Measurements from ENCODE around the gene RAPGEF2. TPM values are rescaled to one million over a fixed set of nuclear protein-coding genes. Genes with fewer than 3 reads are reported as not detected.

RAPGEF2 gene
- total and polyA plus RNA-seq, 2 of the 8 experiments (the other 6 are each of a cell fraction or from before 2014, with no cell fraction given) = 24.4 to 48.6 TPM

- Histone ChIP-seq H3K18ac (ENCODE audit: extremely low read depth, low read length) (peak overlapping the region; percentile 52; the same call in 1 of the 2 replicates), H3K4me1 (replicated peaks in 1 of 4; ENCODE audit: control insufficient read depth in 3 of 4, insufficient read depth in 4 of 4, low read length in 3 of 4) (peaks cover 3 to 8% (median 4%) of the 10 kb centered on the region in 4 experiments; a peak in 4 of 7 replicates), H2BK120ac (replicated peaks; ENCODE audit: low read depth, low read length) (no peak overlapping the region), H2BK15ac (ENCODE audit: low read length) (no peak overlapping the region), H2AK5ac (ENCODE audit: low read depth, low read length) (no peak overlapping the region), H2BK20ac (ENCODE audit: low read length) (no peak overlapping the region), H3K23me2 (ENCODE audit: low read depth, low read length) (peaks cover 15% of the 10 kb centered on the region; the same call in 1 of the 2 replicates), H3K23ac (ENCODE audit: insufficient read length) (no peak overlapping the region), H2BK5ac (ENCODE audit: low read depth, low read length) (peak overlapping the region; percentile 14; the same call in 1 of the 2 replicates), H3K36me3 (ENCODE audit: control insufficient read depth in 2 of 4, insufficient read depth in 4 of 4, low read length in 3 of 4) (no peaks in the 10 kb centered on the region), H4K5ac (ENCODE audit: insufficient read length, low read depth, low read length) (no peak overlapping the region), H3K27ac (ENCODE audit: low read depth, low read length) (no peak overlapping the region), H3K79me1 (ENCODE audit: low read depth, low read length) (no peaks in the 10 kb centered on the region), H4K91ac (replicated peaks; ENCODE audit: insufficient read length, low read length) (peak overlapping the region; percentile 44), H4K8ac (ENCODE audit: extremely low read depth, insufficient read depth, low read length) (no peak overlapping the region), H3K4ac (replicated peaks; ENCODE audit: insufficient read length, low read depth, low read length) (no peak overlapping the region), H4K20me1 (replicated peaks in 1 of 2; ENCODE audit: control insufficient read depth in 1 of 2, insufficient read depth in 2 of 2, low read length in 2 of 2) (peaks cover 15 to 16% of the 10 kb centered on the region in 2 experiments), H3K4me2 (ENCODE audit: insufficient read depth in 1 of 2, low read depth in 2 of 2, low read length in 2 of 2) (peak overlapping the region; percentile 82 to 87), H2AFZ (ENCODE audit: low read length) (peak overlapping the region; percentile 70; the same call in 1 of the 2 replicates), H2BK12ac (ENCODE audit: low read depth, low read length) (no peak overlapping the region), H3K14ac (ENCODE audit: insufficient read length) (no peak overlapping the region), H3K27me3 (replicated peaks in 1 of 4; ENCODE audit: control insufficient read depth in 3 of 4, extremely low read depth in 1 of 4, insufficient read depth in 3 of 4, low read length in 3 of 4) (0 out of 7 replicates have a peak, but pooled peaks cover 0 to 11% (median 0%) of the 10 kb centered on the region in 4 experiments), H3K9me3 (ENCODE audit: insufficient read depth in 2 of 2, low read depth in 1 of 2, low read length in 1 of 2) (no peaks in the 10 kb centered on the region), H3K4me3 (ENCODE audit: extremely low read depth in 1 of 4, insufficient read depth in 2 of 4, low read depth in 3 of 4, low read length in 4 of 4) (peak overlapping the region; percentile 57 to 99 (median 82)), H3K56ac (replicated peaks; ENCODE audit: insufficient read length, low read depth, low read length) (no peak overlapping the region), H3K79me2 (ENCODE audit: control insufficient read depth in 1 of 2, insufficient read depth in 2 of 2, low read length in 2 of 2) (peaks cover 4 to 30% of the 10 kb centered on the region in 2 experiments; a peak in 3 of 4 replicates), H3K9ac (replicated peaks in 1 of 4; ENCODE audit: extremely low read depth in 1 of 4, low read depth in 3 of 4, low read length in 3 of 4) (peak overlapping the region in 2 of 4 experiments; percentile 1 to 80; a peak in 5 of 7 replicates)
- 24% methylated on average over 14 of the region's 14 CpGs; no CpG with 5 or more reads in 1 of the 2 experiments for WGBS, 2 experiments (ENCODE audit: extremely low coverage in 1 of 2, insufficient coverage in 1 of 2, insufficient read length in 1 of 2, insufficient replicate concordance in 2 of 2, low coverage in 1 of 2, low lambda C conversion rate in 2 of 2, missing lambda C conversion rate in 1 of 2)
- FAIRE-seq (no peak), DNase-seq (ENCODE audit: low read depth in 1 of 2, low spot score in 2 of 2) (no peak)
- POLR2A ChIA-PET (ENCODE audit: partially characterized antibody) = interaction anchor here (1.1 to 1.5 kb wide), 5 partner anchors 9 to 85 kb away, joined by 3 read pairs; no protein-coding TSS in a partner anchor
- CTCF ChIA-PET (ENCODE audit: partially characterized antibody) = interaction anchor here (0.6 to 1.3 kb wide), 6 partner anchors 10 to 1008 kb away, joined by 3 to 5 read pairs (median 4); no protein-coding TSS in a partner anchor
- TF ChIP-seq GTF2F1 (IDR thresholded peaks at IDR 0.05; ENCODE audit: borderline replicate concordance, low read depth, low read length) (no peak), POLR2A (IDR thresholded peaks at IDR 0.05; ENCODE audit: control extremely low read depth in 1 of 2, low read depth in 2 of 2, low read length in 2 of 2) (no peak), CEBPB (IDR thresholded peaks at IDR 0.05; ENCODE audit: low read depth, low read length) (no peak), ASH2L (IDR thresholded peaks at IDR 0.05; ENCODE audit: low read length) (no peak), CTCF (IDR thresholded peaks at IDR 0.05; ENCODE audit: control extremely low read depth in 1 of 3, insufficient read depth in 1 of 3, low read depth in 1 of 3, low read length in 3 of 3) (no peak), EZH2 (IDR thresholded peaks at IDR 0.05; ENCODE audit: low read depth, low read length, severe bottlenecking) (no peak), CREB1 (IDR thresholded peaks at IDR 0.05) (no peak), SIX5 (IDR thresholded peaks at IDR 0.05; ENCODE audit: low read depth, low read length) (no peak)
Measured at GRCh38 chr4:159101988-159102621, 774 bp upstream of the RAPGEF2 start.

All from H1 (cell line).